Glomerular endothelial cell (primary cell): ENCODE results near the gene ARHGEF11. TPM values are rescaled to one million over a fixed set of nuclear protein-coding genes. Genes with fewer than 3 reads are reported as not detected.

ENCODE experiments used
- DNase-seq: peaks from one replicate; pipeline ENCODE4 v3.0.0-alpha.2; 2011; ENCODE audit warnings: low read depth, low spot score; ENCODE audit errors: extremely low read depth
- total RNA-seq: library from RNA; depleted of rRNA; stranded (reverse); fragments of >200 nt; gene quantifications from 2 replicates; pipeline ENCODE4 v1.2.3, GENCODE V29; 2015

The ARHGEF11 gene
- total RNA-seq, 1 donor from 2014 or later, result 28.2 TPM

- no peak for DNase-seq
These were observed 131.1 kb downstream of the ARHGEF11 start for GRCh38 chr1:156914440-156914856.

DNA sequence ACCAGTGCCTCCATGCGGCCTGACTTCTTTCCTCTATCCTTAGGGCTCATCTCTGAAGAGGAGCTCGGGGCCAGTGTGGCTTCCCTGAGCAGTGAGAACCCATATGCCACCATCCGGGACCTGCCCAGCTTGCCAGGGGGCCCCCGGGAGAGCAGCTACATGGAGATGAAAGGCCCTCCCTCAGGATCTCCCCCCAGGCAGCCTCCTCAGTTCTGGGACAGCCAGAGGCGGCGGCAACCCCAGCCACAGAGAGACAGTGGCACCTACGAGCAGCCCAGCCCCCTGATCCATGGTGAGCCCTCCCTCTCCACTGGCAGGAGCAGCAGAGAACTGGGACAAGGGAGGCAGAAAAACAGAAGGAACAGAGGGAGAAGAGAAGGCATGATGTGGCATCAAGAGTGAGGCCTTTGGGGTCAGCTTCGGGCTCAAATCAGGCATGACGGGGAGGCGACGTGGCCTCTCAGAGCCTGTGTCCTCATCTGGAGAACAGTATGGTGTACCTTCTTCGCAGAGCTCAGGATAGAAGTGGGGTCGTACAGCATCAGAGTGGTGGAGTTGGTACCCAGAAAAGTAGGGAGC, 131.6 kb downstream of the ARHGEF11 start:
- DNase-seq, result no peak

DNA sequence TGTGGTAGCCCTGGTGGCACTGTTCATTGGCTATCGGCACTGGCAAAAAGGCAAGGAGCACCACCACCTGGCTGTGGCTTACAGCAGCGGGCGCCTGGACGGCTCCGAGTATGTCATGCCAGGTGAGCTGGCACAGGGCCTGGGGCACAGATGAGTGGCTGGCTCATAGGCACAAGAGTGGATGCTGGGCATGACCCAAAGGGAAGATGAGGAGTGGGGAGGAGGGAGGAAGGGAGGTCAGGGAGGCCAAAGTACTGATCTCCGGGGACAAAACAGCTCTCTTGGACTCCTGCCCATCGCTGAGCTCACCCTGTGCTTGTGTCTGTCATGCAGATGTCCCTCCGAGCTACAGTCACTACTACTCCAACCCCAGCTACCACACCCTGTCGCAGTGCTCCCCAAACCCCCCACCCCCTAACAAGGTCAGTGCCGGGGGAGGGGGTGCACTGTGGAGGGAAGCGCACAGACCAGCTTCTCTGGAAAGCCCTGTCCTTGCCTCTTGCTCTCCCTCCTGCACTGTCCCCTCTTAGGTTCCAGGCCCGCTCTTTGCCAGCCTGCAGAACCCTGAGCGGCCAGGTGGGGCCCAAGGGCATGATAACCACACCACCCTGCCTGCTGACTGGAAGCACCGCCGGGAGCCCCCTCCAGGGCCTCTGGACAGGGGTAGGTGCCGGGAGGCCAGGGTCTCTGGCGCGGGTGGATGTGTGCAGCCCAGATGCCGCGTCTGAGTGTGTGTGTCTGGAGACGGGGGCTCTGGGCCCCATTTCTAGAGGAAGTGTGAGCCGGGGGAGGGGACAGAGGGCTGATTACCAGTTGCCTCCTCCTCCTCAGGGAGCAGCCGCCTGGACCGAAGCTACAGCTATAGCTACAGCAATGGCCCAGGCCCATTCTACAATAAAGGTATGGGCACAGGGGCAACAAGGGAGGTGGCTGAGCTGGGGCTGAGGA, 132.4 kb downstream of the ARHGEF11 start:
- DNase-seq, result no peak

GRCh38 chr1:156912310-156912709, 133.2 kb downstream of the ARHGEF11 start:
- DNase-seq, result no peak

DNA sequence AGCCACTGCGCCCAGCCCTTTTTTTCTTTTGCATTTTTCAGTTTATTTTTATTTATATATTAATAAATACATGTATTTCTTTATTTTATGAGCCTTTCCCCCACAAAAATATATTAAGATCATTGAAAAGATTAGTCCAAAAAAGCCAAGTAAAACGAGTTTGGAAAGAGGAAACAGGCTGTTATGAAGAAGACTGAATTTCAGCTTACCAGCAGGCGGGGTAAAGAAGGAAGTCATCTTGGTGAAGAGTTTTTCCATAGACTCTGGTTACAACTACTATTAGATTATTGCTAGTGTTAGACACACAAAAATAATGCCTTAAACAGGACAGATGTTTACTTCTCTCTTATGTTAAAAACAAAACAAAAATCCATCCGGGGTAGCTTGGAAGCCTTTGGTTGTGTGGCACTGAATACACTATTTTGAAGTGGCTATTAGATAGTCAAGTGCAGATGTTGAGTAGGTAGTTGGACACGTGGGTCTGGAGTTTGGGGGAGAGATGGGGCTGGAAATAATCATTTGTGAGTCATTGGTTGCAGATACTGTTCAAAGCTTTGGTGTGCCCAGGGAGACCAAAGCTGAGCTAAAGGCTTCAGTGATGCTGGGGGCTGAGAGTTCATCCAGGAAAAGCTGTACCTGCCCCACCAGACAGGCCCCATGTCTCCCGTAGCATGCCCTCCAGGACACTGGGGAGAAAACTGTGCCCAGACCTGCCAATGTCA, 133.8 kb downstream of the ARHGEF11 start:
- DNase-seq, result no peak

GRCh38 chr1:156910309-156910782, 135.2 kb downstream of the ARHGEF11 start:
- DNase-seq, result no peak

DNA sequence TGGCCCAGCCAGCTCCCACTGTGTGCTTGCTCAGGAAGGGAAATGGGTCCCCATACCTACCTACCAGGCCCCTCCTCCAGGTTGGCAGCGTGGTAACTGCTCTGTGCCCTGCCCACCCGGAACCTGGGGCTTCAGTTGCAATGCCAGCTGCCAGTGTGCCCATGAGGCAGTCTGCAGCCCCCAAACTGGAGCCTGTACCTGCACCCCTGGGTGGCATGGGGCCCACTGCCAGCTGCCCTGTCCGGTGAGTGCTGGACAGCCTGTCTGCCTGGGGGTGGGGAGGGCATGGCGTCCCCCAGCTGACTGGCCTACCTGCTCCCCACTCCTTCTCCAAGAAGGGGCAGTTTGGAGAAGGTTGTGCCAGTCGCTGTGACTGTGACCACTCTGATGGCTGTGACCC, 135.9 kb downstream of the ARHGEF11 start:
- no peak for DNase-seq

DNA sequence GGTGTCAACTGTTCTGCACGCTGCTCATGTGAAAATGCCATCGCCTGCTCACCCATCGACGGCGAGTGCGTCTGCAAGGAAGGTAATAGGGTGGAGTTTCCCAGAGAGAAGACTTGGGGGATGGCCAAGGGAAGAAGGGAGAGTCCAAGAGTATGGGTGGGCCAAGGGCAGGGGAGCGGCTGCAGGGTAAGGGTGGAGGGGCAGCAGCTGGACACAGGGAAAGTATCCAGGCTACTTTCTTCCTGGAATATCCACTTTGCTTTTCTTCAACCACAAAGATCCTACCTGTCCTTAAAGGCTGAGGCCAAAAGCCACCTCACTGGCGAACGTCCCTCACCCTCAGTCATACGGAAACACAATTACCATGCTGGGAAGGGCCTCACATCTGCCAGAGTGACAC, 136.6 kb downstream of the ARHGEF11 start:
- no peak for DNase-seq

GRCh38 chr1:156908541-156908940, 137.0 kb downstream of the ARHGEF11 start:
- no peak for DNase-seq

DNA sequence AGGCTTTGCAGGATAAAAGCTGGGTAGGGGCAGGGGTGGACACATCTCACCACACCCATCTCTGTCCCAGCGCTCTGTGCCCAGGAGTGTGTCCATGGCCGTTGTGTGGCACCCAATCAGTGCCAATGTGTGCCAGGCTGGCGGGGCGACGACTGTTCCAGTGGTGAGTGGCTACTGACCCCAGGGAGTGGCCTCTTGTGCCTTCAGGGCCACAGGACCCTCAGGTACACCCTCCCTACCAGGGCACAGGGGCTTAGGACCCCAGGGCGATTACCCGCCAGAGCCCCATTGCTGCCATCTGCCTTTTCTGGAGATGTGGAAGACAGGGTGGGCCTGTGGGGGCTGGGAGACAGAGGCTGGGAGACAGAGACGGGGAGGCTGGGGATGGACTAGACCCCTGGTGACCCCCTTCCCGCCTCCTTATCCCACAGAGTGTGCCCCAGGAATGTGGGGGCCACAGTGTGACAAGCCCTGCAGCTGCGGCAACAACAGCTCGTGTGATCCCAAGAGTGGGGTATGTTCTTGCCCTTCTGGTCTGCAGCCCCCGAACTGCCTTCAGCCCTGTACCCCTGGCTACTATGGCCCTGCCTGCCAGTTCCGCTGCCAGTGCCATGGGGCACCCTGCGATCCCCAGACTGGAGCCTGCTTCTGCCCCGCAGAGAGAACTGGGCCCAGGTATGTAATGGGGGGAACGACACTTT, 139.2 kb downstream of the ARHGEF11 start:
- DNase-seq, result no peak

GRCh38 chr1:156905651-156906050, 139.9 kb downstream of the ARHGEF11 start:
- no peak for DNase-seq

DNA sequence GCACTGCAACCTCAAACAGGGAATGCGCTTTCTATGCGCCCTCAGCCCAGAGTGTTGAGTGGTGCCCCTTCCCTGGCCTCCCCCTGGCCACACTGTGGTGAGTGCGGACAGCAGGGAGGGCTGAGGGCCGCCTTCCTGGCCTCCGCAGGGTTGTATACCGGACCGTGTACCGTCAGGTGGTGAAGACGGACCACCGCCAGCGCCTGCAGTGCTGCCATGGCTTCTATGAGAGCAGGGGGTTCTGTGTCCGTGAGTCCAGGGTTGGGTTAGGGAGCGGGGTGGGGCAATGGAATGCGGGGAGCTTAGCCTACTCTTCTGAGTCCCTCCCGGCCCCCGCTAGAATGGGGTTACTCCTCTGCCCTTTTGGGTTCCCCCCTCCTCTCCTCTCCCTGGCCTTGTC, 140.4 kb downstream of the ARHGEF11 start:
- no peak for DNase-seq

GRCh38 chr1:156904187-156904959, 141.2 kb downstream of the ARHGEF11 start:
- no peak for DNase-seq

DNA sequence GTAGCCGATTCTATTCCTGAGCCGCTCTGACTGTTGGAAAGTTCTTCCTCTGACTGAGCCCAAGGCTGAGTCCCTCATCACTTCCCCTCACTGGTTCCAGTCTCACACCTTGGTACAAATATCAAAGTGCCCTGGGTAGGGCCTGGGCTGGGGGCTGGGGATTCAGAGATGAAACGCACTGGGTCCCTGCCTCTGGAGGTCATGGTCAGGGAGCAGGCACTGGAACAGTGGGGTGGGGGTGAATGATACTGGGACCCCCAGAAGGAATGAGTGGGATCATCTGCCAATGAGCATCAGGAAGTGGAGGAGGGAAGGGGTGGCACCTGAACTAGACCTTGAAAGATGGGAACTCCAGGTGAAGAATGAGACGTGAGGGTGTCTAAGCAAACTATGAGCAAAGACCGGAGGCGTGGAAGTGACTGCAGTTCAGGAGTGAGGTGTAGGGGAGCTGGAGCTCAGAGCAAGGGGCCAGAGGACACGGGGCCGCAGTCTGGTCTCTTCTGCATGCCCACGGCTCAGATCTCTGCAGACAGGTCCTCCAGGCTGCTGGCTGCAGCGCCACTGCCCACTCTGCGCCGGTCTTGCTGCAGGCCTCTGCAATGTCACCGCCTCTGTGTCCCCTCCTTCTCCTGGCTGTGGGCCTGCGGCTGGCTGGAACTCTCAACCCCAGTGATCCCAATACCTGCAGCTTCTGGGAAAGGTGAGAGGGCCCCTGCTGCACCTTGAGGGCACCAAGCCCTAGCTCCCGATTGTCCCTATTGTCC, 142.0 kb downstream of the ARHGEF11 start:
- DNase-seq, result no peak

DNA sequence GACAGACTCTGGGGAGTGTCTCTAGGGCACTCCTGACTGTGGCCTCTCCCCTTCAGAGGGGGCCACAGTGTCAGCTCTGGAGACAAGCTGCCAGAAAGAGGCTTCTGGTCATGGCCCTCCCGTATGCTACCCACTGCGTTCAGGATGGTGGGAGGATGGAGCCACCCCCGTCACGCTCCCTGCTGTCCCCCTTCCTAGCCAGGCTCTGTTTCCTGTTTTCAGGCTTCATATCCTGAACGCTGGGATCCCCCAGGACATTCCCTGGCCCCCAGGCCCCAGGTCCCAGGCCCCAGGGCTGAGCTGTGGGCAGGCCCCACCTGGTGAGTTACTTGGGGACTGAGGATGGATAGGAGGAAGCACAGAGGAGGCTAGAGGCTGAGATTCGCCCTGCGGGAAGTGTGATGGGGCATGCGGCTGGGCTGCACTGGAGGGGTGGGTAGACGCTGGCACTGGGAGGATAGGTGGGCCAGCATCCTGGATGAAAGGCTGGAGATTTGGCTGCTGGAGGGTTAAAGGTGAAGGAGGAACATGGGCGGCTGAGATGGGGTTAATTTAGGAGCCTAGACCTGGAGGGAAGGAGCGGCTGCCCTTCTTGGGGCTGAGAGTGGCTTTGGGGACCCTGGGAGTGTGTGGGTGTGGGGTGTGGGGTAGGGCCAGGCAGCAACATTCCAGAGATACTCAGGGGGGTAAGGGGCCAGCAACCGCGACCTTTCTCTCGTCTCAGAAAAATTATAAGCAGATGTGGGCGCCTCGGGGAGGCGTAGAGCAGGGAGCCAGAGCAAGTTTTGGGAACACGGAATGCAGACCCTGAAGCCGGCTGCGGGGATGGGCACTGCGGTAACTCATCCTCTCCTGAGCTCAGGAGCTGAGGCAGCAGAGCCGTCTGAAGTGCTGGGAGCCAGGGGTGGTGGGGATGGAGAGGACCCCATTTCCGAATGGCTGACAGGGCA, 143.3 kb downstream of the ARHGEF11 start:
- no peak for DNase-seq

DNA sequence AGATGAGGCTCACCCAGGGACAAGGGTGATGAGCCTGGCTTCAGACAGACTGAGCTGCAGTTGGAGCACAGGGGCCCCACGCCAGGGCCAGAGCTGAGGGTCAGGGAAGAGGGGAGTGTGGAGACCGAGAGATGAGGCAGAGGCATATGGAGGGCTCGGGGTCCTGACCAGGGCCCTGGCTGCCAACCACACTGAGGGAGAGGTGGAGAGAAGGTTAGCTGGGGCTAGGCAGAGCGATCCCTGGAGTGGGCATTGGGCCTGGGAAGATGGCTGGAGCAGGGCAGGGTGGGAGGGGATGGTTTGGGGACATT, 144.0 kb downstream of the ARHGEF11 start:
- DNase-seq, result no peak

DNA sequence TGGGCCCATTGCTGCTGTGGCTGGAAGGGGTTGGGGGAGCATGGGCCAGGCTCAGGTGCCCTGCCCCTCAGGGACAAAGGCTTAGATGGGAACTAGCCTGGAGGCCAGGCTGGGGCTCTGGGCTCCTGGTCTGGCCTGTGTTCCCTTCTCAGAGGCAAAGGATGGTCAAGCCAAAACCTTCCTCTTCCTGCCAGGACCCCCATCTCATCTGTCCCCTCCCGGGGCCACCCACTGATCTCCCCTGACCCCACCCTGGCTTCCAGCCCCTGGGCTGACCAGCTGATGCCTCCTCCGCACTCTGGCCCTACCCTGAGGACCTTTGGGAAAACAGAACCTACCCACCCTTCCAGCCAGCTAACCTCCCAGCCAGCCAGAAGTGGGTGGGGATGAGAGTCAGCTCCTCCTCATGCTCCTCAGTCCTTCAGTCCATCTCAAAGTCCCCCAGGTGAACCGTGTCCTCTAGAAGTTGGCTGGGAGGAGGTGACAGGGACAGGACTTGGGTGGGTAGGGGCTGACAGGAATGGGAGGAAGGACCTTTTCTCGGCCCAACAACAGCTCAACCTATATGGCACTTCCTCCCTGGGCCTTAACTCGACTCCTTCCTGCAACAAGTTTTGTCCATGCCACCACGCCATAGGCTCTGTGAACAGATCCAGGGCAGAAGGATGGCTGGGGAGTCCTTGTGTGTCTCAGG, 144.5 kb downstream of the ARHGEF11 start:
- DNase-seq, result no peak
